ENCODE measurements around the gene TUT7.

DNA sequence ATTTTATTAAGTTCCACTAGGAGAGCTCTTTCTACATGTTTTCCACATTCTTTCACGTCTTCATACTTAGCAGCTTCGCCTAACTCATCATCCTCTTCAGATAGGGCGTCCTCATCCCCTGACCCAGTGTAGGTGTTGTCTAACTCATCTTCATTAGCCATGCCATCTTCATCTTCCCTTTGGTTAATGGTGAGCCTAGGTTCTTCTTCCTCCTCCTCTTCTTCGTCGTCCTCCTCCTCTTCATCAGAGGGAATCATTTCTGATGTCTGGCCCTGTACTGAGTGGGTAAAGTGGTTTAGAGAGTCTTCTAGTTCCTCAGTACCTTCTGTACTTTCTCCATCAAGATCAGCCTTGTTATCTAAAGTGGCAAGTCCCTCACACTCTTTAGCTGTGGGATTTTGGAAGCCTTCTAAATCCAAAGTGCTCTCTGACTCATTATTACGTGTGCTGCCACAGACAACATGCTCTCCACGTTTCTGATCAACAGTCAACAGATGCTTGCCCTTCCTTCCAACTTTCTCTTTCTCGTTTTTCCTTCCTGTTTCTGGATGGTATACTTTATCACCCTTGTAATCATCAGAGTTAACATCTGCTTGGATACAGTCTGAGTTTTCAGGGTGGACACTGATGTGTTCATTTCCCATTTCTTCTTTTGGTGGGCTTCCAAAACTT lies 31.1 kb downstream of the TUT7 start:
- no peak for TF ChIP-seq EP300 (IDR thresholded peaks at IDR 0.05)
- TF ChIP-seq POLR2A (IDR thresholded peaks at IDR 0.05) = no peak
- TF ChIP-seq, protein P1, sequence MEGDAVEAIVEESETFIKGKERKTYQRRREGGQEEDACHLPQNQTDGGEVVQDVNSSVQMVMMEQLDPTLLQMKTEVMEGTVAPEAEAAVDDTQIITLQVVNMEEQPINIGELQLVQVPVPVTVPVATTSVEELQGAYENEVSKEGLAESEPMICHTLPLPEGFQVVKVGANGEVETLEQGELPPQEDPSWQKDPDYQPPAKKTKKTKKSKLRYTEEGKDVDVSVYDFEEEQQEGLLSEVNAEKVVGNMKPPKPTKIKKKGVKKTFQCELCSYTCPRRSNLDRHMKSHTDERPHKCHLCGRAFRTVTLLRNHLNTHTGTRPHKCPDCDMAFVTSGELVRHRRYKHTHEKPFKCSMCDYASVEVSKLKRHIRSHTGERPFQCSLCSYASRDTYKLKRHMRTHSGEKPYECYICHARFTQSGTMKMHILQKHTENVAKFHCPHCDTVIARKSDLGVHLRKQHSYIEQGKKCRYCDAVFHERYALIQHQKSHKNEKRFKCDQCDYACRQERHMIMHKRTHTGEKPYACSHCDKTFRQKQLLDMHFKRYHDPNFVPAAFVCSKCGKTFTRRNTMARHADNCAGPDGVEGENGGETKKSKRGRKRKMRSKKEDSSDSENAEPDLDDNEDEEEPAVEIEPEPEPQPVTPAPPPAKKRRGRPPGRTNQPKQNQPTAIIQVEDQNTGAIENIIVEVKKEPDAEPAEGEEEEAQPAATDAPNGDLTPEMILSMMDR (IDR thresholded peaks at IDR 0.05) = no peak
- no peak for TF ChIP-seq POLR2AphosphoS5 (IDR thresholded peaks at IDR 0.05)
